Trophoblast cell (in vitro differentiated cells and primary cell): ENCODE measurements around the gene CIT.

Experiments used
- DNase-seq, 2 donors: peaks; one replicate each; pipeline ENCODE4 v3.0.0-alpha.2; 2016
- H2AFZ ChIP-seq: 2 replicates; pipeline ENCODE4 v1.6.1; 2013; ENCODE audit warnings: low read length, moderate library complexity, mild to moderate bottlenecking; ENCODE audit not compliant: insufficient read depth, poor library complexity
- H2AK5ac ChIP-seq: 2 replicates; pipeline ENCODE4 v1.6.1; 2013; ENCODE audit warnings: mild to moderate bottlenecking, low read length
- H2BK120ac ChIP-seq: 2 replicates; pipeline ENCODE4 v1.6.1; 2013; ENCODE audit warnings: low read length, mild to moderate bottlenecking, moderate library complexity; ENCODE audit not compliant: insufficient read depth, poor library complexity
- H2BK12ac ChIP-seq: 2 replicates; pipeline ENCODE4 v1.6.1; 2013; ENCODE audit warnings: mild to moderate bottlenecking, low read length, moderate library complexity
- H2BK5ac ChIP-seq: 2 replicates; pipeline ENCODE4 v1.6.1; 2013; ENCODE audit warnings: low read length, low read depth, moderate library complexity, mild to moderate bottlenecking; ENCODE audit not compliant: poor library complexity
- H3K14ac ChIP-seq: 2 replicates; pipeline ENCODE4 v1.6.1; 2013; ENCODE audit warnings: mild to moderate bottlenecking, low read length
- H3K18ac ChIP-seq: 2 replicates; pipeline ENCODE4 v1.6.1; 2013; ENCODE audit warnings: mild to moderate bottlenecking, low read length
- H3K23ac ChIP-seq: 2 replicates; pipeline ENCODE4 v1.6.1; 2013; ENCODE audit warnings: low read length
- H3K27ac ChIP-seq: 2 replicates; pipeline ENCODE4 v1.5.1; 2013; ENCODE audit warnings: low read depth, mild to moderate bottlenecking, inconsistent platforms, low read length, moderate library complexity
- H3K27me3 ChIP-seq: 2 replicates; pipeline ENCODE4 v1.6.1; 2013; ENCODE audit warnings: inconsistent platforms, mild to moderate bottlenecking, low read length, moderate library complexity; ENCODE audit not compliant: insufficient read depth
- H3K36me3 ChIP-seq, 2 experiments: 1 replicate in 1 of 2; 2 replicates in 1 of 2; pipeline ENCODE4 v1.6.1; 2013; ENCODE audit warnings: low read length in 2 of 2, mild to moderate bottlenecking in 2 of 2, moderate library complexity in 1 of 2; ENCODE audit not compliant: insufficient read depth in 2 of 2, control insufficient read depth in 1 of 2
- H3K4ac ChIP-seq: 2 replicates; pipeline ENCODE4 v1.6.1; 2013; ENCODE audit warnings: low read depth, mild to moderate bottlenecking, low read length, moderate library complexity
- H3K4me1 ChIP-seq, 2 experiments: 1 replicate in 1 of 2; 2 replicates in 1 of 2; pipeline ENCODE4 v1.6.1; 2013; ENCODE audit warnings: low read length in 2 of 2, mild to moderate bottlenecking in 2 of 2, moderate library complexity in 1 of 2; ENCODE audit not compliant: insufficient read depth in 2 of 2, control insufficient read depth in 1 of 2
- H3K4me2 ChIP-seq: 2 replicates; pipeline ENCODE4 v1.6.1; 2013; ENCODE audit warnings: inconsistent platforms, mild to moderate bottlenecking, low read length, moderate library complexity
- H3K4me3 ChIP-seq: 2 replicates; pipeline ENCODE4 v1.5.1; 2013; ENCODE audit warnings: mild to moderate bottlenecking, low read depth, low read length, inconsistent platforms
- H3K79me1 ChIP-seq: one replicate; pipeline ENCODE4 v1.6.1; 2013; ENCODE audit warnings: low read length
- H3K79me2 ChIP-seq: 2 replicates; pipeline ENCODE4 v1.6.1; 2013; ENCODE audit warnings: low read length, mild to moderate bottlenecking; ENCODE audit not compliant: control insufficient read depth, insufficient read depth, poor library complexity
- H3K9ac ChIP-seq: 2 replicates; pipeline ENCODE4 v1.6.1; 2013; ENCODE audit warnings: mild to moderate bottlenecking, low read length
- H3K9me3 ChIP-seq: 2 replicates; pipeline ENCODE4 v1.6.1; 2013; ENCODE audit warnings: low read depth, mild to moderate bottlenecking, control low read depth, inconsistent platforms, low read length; ENCODE audit not compliant: insufficient read depth
- H4K12ac ChIP-seq: 2 replicates; pipeline ENCODE4 v1.6.1; 2013; ENCODE audit warnings: low read depth, mild to moderate bottlenecking, low read length, moderate library complexity
- H4K8ac ChIP-seq: 2 replicates; pipeline ENCODE4 v1.6.1; 2013; ENCODE audit warnings: low read depth, mild to moderate bottlenecking, low read length, moderate library complexity
- H4K91ac ChIP-seq: one replicate; pipeline ENCODE4 v1.6.1; 2013; ENCODE audit warnings: low read depth, mild to moderate bottlenecking, low read length, moderate library complexity
- WGBS: extraction: QIAGEN DNeasy Blood & Tissue Kit; methylation state at CpG from one replicate; pipeline ENCODE4 v1.1.7; 2013; ENCODE audit warnings: missing lambda C conversion rate; ENCODE audit not compliant: insufficient read length, insufficient coverage; ENCODE audit errors: extremely low coverage; 5-methylcytosine and 5-hydroxymethylcytosine counted together

CIT gene

GRCh38 chr12:119877639-119877948 lies 474 bp upstream of the CIT start:
- Histone ChIP-seq H3K9ac (no peak overlapping the region), H3K4me2 (peak overlapping the region; percentile 72), H3K79me1 (peaks cover 4% of the 10 kb centered on the region), H3K79me2 (peaks cover 4% of the 10 kb centered on the region), H3K27ac (no peak overlapping the region), H2BK120ac (no peak overlapping the region), H3K9me3 (no peaks in the 10 kb centered on the region), H2BK12ac (no peak overlapping the region), H2AFZ (peak overlapping the region; percentile 85), H4K12ac (peak overlapping the region; percentile 64), H3K14ac (no peak overlapping the region), H3K18ac (no peak overlapping the region), H2BK5ac (no peak overlapping the region), H3K36me3 (peaks cover 3 to 9% of the 10 kb centered on the region in 2 experiments), H3K27me3 (no peaks in the 10 kb centered on the region), H2AK5ac (no peak overlapping the region), H3K4me3 (peak overlapping the region; percentile 50), H3K4ac (no peak overlapping the region), H3K23ac (no peak overlapping the region), H4K91ac (no peak overlapping the region), H3K4me1 (peaks cover 0 to 2% of the 10 kb centered on the region in 2 experiments), H4K8ac (peak overlapping the region; percentile 55)
- whole genome bisulfite sequencing: no CpG with 5 or more reads among the region's 4 CpGs
- DNase-seq: no peak

DNA sequence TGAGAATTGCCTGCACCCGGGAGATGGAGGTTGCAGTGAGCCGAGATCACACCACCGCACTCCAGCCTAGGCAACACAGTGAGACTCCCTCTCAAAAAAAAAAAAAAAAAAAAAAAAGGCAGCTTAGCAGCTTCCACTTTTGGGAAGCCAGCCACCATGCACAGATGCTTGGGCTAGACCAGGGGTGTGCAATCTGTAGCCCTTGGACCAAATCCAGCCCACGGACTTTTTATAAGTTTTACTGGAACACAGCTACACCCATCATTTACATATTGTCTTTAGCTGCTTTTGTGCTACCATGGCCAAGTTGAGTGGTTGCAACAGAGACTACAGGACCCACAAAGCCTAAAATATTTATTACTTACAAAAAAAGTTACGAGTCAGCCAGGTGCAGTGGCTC lies 6.7 kb downstream of the CIT start:
- no peak overlapping the region for H3K27ac ChIP-seq
- H3K4me3 ChIP-seq: no peak overlapping the region
- no peaks in the 10 kb centered on the region for H3K79me1 ChIP-seq
- no peak overlapping the region for H2BK5ac ChIP-seq
- no peak overlapping the region for H4K91ac ChIP-seq
- no peak overlapping the region for H2BK12ac ChIP-seq
- H3K27me3 ChIP-seq: no peaks in the 10 kb centered on the region
- H2AFZ ChIP-seq: no peak overlapping the region
- H3K23ac ChIP-seq: no peak overlapping the region
- H4K12ac ChIP-seq: no peak overlapping the region
- no peak overlapping the region for H3K4ac ChIP-seq
- H3K9me3 ChIP-seq: peaks cover 1% of the 10 kb centered on the region
- H3K4me2 ChIP-seq: no peak overlapping the region
- no peaks in the 10 kb centered on the region for H3K4me1 ChIP-seq
- H3K18ac ChIP-seq: no peak overlapping the region
- no peak overlapping the region for H2BK120ac ChIP-seq
- H3K14ac ChIP-seq: no peak overlapping the region
- DNase-seq: no peak
- no CpG with 5 or more reads among the region's 5 CpGs for WGBS
- no peaks in the 10 kb centered on the region for H3K79me2 ChIP-seq
- no peak overlapping the region for H3K9ac ChIP-seq
- H2AK5ac ChIP-seq: no peak overlapping the region
- peaks cover 15 to 33% of the 10 kb centered on the region in 2 experiments for H3K36me3 ChIP-seq
- no peak overlapping the region for H4K8ac ChIP-seq

DNA sequence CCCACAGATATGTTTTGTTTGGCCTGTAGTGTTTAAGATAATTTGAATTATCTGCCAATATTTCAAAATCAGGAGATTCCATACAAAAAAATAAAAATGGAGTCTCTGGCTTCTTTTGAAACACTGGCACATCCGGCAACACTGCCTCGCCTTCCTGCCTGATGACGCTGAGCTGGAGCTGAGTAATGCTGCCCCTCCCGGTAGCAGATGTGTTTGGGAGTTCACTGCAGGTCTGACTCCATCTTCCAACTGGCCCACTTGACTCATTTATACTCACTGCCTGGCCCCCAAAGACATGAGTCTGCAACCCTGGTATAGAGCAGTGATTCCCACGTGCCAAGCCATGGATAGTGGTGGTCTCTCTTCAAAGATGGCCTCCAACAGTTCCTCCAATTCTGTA lies 7.4 kb downstream of the CIT start:
- no CpG with 5 or more reads among the region's 5 CpGs for WGBS
- Histone ChIP-seq H4K8ac (no peak overlapping the region), H3K4me2 (no peak overlapping the region), H3K9me3 (peaks cover 1% of the 10 kb centered on the region), H4K91ac (no peak overlapping the region), H3K36me3 (peaks cover 15 to 30% of the 10 kb centered on the region in 2 experiments), H3K4me3 (no peak overlapping the region), H3K9ac (no peak overlapping the region), H3K18ac (no peak overlapping the region), H3K14ac (no peak overlapping the region), H2BK5ac (no peak overlapping the region), H3K27me3 (no peaks in the 10 kb centered on the region), H3K4me1 (no peaks in the 10 kb centered on the region), H2AK5ac (no peak overlapping the region), H2BK120ac (no peak overlapping the region), H2BK12ac (no peak overlapping the region), H4K12ac (no peak overlapping the region), H3K79me2 (no peaks in the 10 kb centered on the region), H3K79me1 (no peaks in the 10 kb centered on the region), H3K4ac (no peak overlapping the region), H2AFZ (no peak overlapping the region), H3K27ac (no peak overlapping the region), H3K23ac (no peak overlapping the region)
- DNase-seq: peak in 1 of 2 donors; percentile 27

DNA sequence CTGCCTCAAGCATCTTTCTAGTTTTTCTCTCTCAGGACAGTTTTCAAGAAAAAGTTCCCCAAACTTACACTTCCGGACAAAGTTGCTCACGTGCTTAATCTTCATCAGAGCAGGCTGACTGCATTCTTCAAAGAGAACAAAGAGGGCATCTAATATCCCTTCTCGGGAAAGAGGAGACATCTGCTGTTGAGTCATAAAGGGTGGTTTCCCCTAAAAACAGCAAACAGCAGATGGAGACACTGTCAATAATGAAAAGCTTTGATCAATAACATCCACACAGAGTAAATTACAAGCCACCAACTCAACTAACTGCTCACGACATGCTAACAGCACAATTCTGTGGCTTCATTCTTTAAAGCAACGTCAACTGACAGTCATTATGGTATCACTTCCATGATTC lies 8.1 kb downstream of the CIT start:
- H2AFZ ChIP-seq: no peak overlapping the region
- H3K23ac ChIP-seq: no peak overlapping the region

More for the DNA sequence above, 8.1 kb downstream of the CIT start:
- H4K91ac ChIP-seq: no peak overlapping the region
- no peak overlapping the region for H4K12ac ChIP-seq
- no peak overlapping the region for H4K8ac ChIP-seq
- H3K18ac ChIP-seq: no peak overlapping the region
- H2BK12ac ChIP-seq: no peak overlapping the region
- no peak overlapping the region for H2BK5ac ChIP-seq
- no CpG with 5 or more reads among the region's 5 CpGs for WGBS
- H3K79me2 ChIP-seq: no peaks in the 10 kb centered on the region
- no peak overlapping the region for H3K4me3 ChIP-seq
- H3K14ac ChIP-seq: no peak overlapping the region
- no peak for DNase-seq
- no peak overlapping the region for H3K27ac ChIP-seq
- no peaks in the 10 kb centered on the region for H3K79me1 ChIP-seq
- H3K9me3 ChIP-seq: peaks cover 1% of the 10 kb centered on the region
- no peak overlapping the region for H3K4ac ChIP-seq
- no peaks in the 10 kb centered on the region for H3K27me3 ChIP-seq
- H3K4me2 ChIP-seq: no peak overlapping the region
- H2AK5ac ChIP-seq: no peak overlapping the region
- no peaks in the 10 kb centered on the region for H3K4me1 ChIP-seq
- no peak overlapping the region for H3K9ac ChIP-seq
- H2BK120ac ChIP-seq: no peak overlapping the region
- peaks cover 19 to 29% of the 10 kb centered on the region in 2 experiments for H3K36me3 ChIP-seq
